Spleen (tissue), 7 donors: Measurements from ENCODE around the gene PDE8B.

ENCODE experiments used
- CTCF ChIP-seq, 11 experiments: fragments of 200-600 bp in 7 of 11; fragments of 450-650 bp in 4 of 11; sonication (generic) in 4 of 11; IDR thresholded peaks in 8 of 11; conservative IDR thresholded peaks in 3 of 11; 1 replicate in 7 of 11; 2 replicates in 4 of 11; pipeline versions ENCODE4 v1.4.0 to v1.8.0; 2016 to 2021; ENCODE audit warnings: antibody characterized with exemption in 11 of 11, inconsistent platforms in 4 of 11, mild to moderate bottlenecking in 1 of 11
- POLR2A ChIP-seq, 3 donors: fragments of 450-650 bp; IDR thresholded peaks; one replicate each; pipeline ENCODE4 v1.5.1; 2017; ENCODE audit warnings: antibody characterized with exemption in 3 of 3, mild to moderate bottlenecking in 1 of 3
- POLR2AphosphoS5 ChIP-seq, 3 donors: sonication (generic); formaldehyde crosslinking; IDR thresholded peaks; one replicate each; pipeline ENCODE4 v1.5.1; 2017; ENCODE audit warnings: antibody characterized with exemption in 3 of 3
- donor health status: DM: no; HTN: no; CAD: no; lungs with moderate emphysema.
- donor health status: DM: no; HTN: no; CAD: no.
- donor health status: DM: no; HTN: no; CAD: no.

- TF ChIP-seq CTCF (IDR thresholded peaks at IDR 0.05 in 8 of 11, conservative IDR thresholded peaks at IDR 0.05 in 3 of 11) (no peak), POLR2AphosphoS5 (IDR thresholded peaks at IDR 0.05) (no peak), POLR2A (IDR thresholded peaks at IDR 0.05) (no peak)
Measured at GRCh38 chr5:77218263-77218662, 7.8 kb downstream of the PDE8B start.
